B cell (primary cell): Measurements from ENCODE around the gene SAPCD2. TPM values are rescaled to one million over a fixed set of nuclear protein-coding genes. Genes with fewer than 3 reads are reported as not detected.
A peak's percentile ranks its signal among the peaks of the same experiment; 100 is the strongest.

Experiments used
- ATAC-seq: fragments of 200-7000 bp; cut with Tn5 transposase; one replicate; pipeline ENCODE4 v1.10.0; 2021; ENCODE audit warnings: low read depth, mild to moderate bottlenecking, moderate number of reproducible peaks, moderate library complexity
- CTCF ChIA-PET: fragments of 350-600 bp; sonication (Branson Sonifier 250); formaldehyde crosslinking; loops from one replicate; lab custom pipeline; 2021; ENCODE audit warnings: antibody characterized with exemption, inconsistent platforms; lab: Charles Lee
- POLR2A ChIA-PET: fragments of 350-600 bp; sonication (Branson Sonifier 250); formaldehyde crosslinking; loops from one replicate; lab custom pipeline; 2021; ENCODE audit warnings: antibody characterized with exemption; lab: Charles Lee
- DNase-seq: peaks from one replicate; pipeline ENCODE4 v3.0.0; 2013
- H2AFZ ChIP-seq: 2 replicates; pipeline ENCODE4 v1.6.1; 2012; ENCODE audit warnings: mild to moderate bottlenecking, low read depth, low read length; ENCODE audit not compliant: insufficient read depth, poor library complexity, severe bottlenecking
- H3K27ac ChIP-seq, 2 donors: 1 replicate in 1 of 2; 2 replicates in 1 of 2; pipeline ENCODE4 v1.5.1; 2012 to 2013; ENCODE audit warnings: low read length in 2 of 2, mild to moderate bottlenecking in 2 of 2, moderate library complexity in 1 of 2
- H3K27me3 ChIP-seq, 4 experiments: fragments of 200-600 bp in 1 of 4; sonication (generic) in 1 of 4; replicated peaks in 1 of 4; 1 replicate in 2 of 4; 2 replicates in 2 of 4; pipeline versions ENCODE4 v1.6.1 to v1.7.0; 2013 to 2016; ENCODE audit warnings: low read length in 3 of 4, mild to moderate bottlenecking in 2 of 4, mixed read lengths in 1 of 4, moderate library complexity in 1 of 4; ENCODE audit not compliant: insufficient read depth in 4 of 4, control insufficient read depth in 3 of 4; ENCODE audit errors: control extremely low read depth in 1 of 4
- H3K36me3 ChIP-seq, 2 experiments: replicated peaks in 1 of 2; 1 replicate in 1 of 2; 2 replicates in 1 of 2; pipeline versions ENCODE4 v1.6.1 to v1.7.1; 2013; ENCODE audit warnings: low read length in 1 of 2; ENCODE audit not compliant: insufficient read depth in 2 of 2, control insufficient read depth in 1 of 2; ENCODE audit errors: control extremely low read depth in 1 of 2, extremely low read depth in 1 of 2
- H3K4me1 ChIP-seq, 2 donors: fragments of 200-600 bp in 1 of 2; sonication (generic) in 1 of 2; 1 replicate in 1 of 2; 2 replicates in 1 of 2; pipeline versions ENCODE4 v1.5.1 to v1.6.1; 2013 to 2017; ENCODE audit warnings: low read length in 2 of 2; ENCODE audit not compliant: control insufficient read depth in 2 of 2, insufficient read depth in 2 of 2
- H3K4me2 ChIP-seq: replicated peaks from 2 replicates; pipeline ENCODE3; 2012; ENCODE audit warnings: mild to moderate bottlenecking, low read depth, low read length; ENCODE audit not compliant: poor library complexity, severe bottlenecking
- H3K4me3 ChIP-seq, 5 experiments: fragments of 200-600 bp in 1 of 5; sonication (generic) in 1 of 5; 1 replicate in 3 of 5; 2 replicates in 2 of 5; pipeline versions ENCODE4 v1.5.1 to v1.7.0; 2011 to 2016; ENCODE audit warnings: low read length in 4 of 5, mild to moderate bottlenecking in 4 of 5, low read depth in 2 of 5, control low read depth in 1 of 5, moderate library complexity in 1 of 5; ENCODE audit not compliant: insufficient read depth in 1 of 5; ENCODE audit errors: control extremely low read depth in 1 of 5, extremely low read depth in 1 of 5
- H3K79me2 ChIP-seq: fragments of 200-600 bp; sonication (generic); one replicate; pipeline ENCODE4 v1.6.0; 2016; ENCODE audit warnings: low read length; ENCODE audit not compliant: control insufficient read depth, insufficient read depth
- H3K9ac ChIP-seq: fragments of 200-600 bp; sonication (generic); 2 replicates; pipeline ENCODE4 v1.6.1; 2017; ENCODE audit warnings: mild to moderate bottlenecking, low read length, moderate library complexity
- H3K9me3 ChIP-seq, 3 donors: one replicate each; pipeline versions ENCODE4 v1.6.1 to v1.7.1; 2013; ENCODE audit warnings: low read length in 2 of 3; ENCODE audit not compliant: control insufficient read depth in 2 of 3, insufficient read depth in 1 of 3; ENCODE audit errors: control extremely low read depth in 1 of 3
- H4K20me1 ChIP-seq: 2 replicates; pipeline ENCODE4 v1.6.0; 2012; ENCODE audit warnings: mild to moderate bottlenecking, low read length; ENCODE audit not compliant: insufficient read depth, control insufficient read depth, poor library complexity, severe bottlenecking
- H3K27ac Mint-ChIP-seq: one replicate; pipeline ENCODE4 v1.8.0; 2021; ENCODE audit warnings: mixed read lengths
- H3K27me3 Mint-ChIP-seq: one replicate; pipeline ENCODE4 v1.8.0; 2021; ENCODE audit warnings: mixed read lengths
- H3K4me1 Mint-ChIP-seq: one replicate; pipeline ENCODE4 v1.8.0; 2021; ENCODE audit warnings: mixed read lengths
- H3K4me3 Mint-ChIP-seq: one replicate; pipeline ENCODE4 v1.8.0; 2021; ENCODE audit warnings: mixed read lengths
- H3K9me3 Mint-ChIP-seq: one replicate; pipeline ENCODE4 v1.8.0; 2022; ENCODE audit warnings: mixed read lengths; ENCODE audit not compliant: insufficient read depth
- EZH2 ChIP-seq: IDR thresholded peaks from 2 replicates; pipeline ENCODE4 v1.6.1; 2012; ENCODE audit warnings: borderline replicate concordance, low read depth, mild to moderate bottlenecking, moderate library complexity, low read length; ENCODE audit not compliant: insufficient read depth, poor library complexity, severe bottlenecking
- WGBS: methylation state at CpG from one replicate; pipeline ENCODE4 v1.1.5; 2013; ENCODE audit warnings: missing lambda C conversion rate; ENCODE audit not compliant: insufficient coverage; 5-methylcytosine and 5-hydroxymethylcytosine counted together
- intact Hi-C: fragments of 100-400 bp; cut with micrococcal nuclease; formaldehyde crosslinking; loops from one replicate; pipeline ENCODE4 v1.10.0; 2022
- polyA plus RNA-seq: library from polyadenylated mRNA; depleted of rRNA; stranded (reverse); fragments of >200 nt; gene quantifications from 2 replicates; pipeline ENCODE4 v1.2.3, GENCODE V29; 2012
- total RNA-seq, 2 donors: library from RNA; stranded (reverse); fragments of 120-200 nt in 1 of 2; gene quantifications; 1 replicate in 1 of 2; 2 replicates in 1 of 2; pipeline versions ENCODE4 v1.2.3 to v1.2.4, GENCODE V29; 2013 to 2022
- TF ChIP-seq, protein P1 (sequence below): fragments of 200-600 bp; IDR thresholded peaks from one replicate; pipeline ENCODE4 v1.8.0; 2022; ENCODE audit warnings: antibody characterized with exemption, mild to moderate bottlenecking

SAPCD2 gene
- total and polyA plus RNA-seq, 2 donors (not counting 1 experiment from before 2014, with no cell fraction given), result 0.39 to 0.69 TPM

DNA sequence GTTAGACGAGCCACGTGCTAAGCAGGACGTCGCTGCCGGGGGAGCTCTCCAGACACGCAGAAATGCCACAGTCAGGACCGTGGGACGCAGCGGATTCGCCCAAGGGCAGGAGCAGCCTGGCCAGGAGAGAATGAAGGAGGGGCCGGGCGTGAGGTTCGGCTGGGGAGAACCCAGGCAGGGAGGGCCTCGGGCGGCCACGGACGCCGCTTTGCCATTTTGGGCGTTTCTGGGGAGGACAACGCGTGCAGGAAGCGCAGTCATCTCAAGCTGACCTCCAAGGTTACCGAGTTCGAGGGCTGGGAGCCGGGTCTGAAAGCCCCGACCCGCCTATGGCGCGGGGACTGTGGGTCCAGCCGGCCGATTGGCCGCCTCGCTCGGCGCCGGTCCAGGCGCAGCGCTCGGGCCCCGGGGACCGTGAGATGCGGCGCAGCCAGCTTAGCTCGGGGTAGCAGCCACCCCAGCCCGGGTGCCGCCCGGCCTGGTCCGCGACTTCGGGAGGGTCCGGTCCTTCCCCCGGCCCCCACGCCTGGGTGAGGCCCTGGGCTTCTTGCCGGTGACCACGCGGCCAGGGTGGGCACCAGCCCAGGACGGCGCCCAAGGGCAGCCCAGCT, 15.7 kb upstream of the SAPCD2 start:
- Histone ChIP-seq H3K4me2 (peak overlapping the region; percentile 96), H3K27ac (peak overlapping the region; percentile 88 to 97), H2AFZ (peak overlapping the region; percentile 76), H3K4me1 (peaks cover 18 to 41% of the 10 kb centered on the region in 2 donors), H3K79me2 (peaks cover 24% of the 10 kb centered on the region), H3K36me3 (peaks cover 0 to 20% of the 10 kb centered on the region in 2 experiments), H3K4me3 (peak overlapping the region; percentile 26 to 74 (median 71)), H3K9me3 (no peaks in the 10 kb centered on the region), H3K27me3 (no peaks in the 10 kb centered on the region), H4K20me1 (no peaks in the 10 kb centered on the region), H3K9ac (peak overlapping the region; percentile 96)
- Mint-ChIP-seq H3K27ac (peak overlapping the region; percentile 98), H3K4me3 (peak overlapping the region; percentile 97), H3K27me3 (no peaks in the 10 kb centered on the region), H3K9me3 (no peaks in the 10 kb centered on the region), H3K4me1 (peaks cover 40% of the 10 kb centered on the region)
- no peak for TF ChIP-seq EZH2
- TF ChIP-seq, protein P1, sequence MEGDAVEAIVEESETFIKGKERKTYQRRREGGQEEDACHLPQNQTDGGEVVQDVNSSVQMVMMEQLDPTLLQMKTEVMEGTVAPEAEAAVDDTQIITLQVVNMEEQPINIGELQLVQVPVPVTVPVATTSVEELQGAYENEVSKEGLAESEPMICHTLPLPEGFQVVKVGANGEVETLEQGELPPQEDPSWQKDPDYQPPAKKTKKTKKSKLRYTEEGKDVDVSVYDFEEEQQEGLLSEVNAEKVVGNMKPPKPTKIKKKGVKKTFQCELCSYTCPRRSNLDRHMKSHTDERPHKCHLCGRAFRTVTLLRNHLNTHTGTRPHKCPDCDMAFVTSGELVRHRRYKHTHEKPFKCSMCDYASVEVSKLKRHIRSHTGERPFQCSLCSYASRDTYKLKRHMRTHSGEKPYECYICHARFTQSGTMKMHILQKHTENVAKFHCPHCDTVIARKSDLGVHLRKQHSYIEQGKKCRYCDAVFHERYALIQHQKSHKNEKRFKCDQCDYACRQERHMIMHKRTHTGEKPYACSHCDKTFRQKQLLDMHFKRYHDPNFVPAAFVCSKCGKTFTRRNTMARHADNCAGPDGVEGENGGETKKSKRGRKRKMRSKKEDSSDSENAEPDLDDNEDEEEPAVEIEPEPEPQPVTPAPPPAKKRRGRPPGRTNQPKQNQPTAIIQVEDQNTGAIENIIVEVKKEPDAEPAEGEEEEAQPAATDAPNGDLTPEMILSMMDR, result no peak
- DNase-seq (no peak), ATAC-seq (peak; percentile 0)
- ChIA-PET POLR2A (interaction anchor here (0.6 to 2.8 kb wide), 15 partner anchors 9 to 376 kb away, joined by 3 to 19 read pairs (median 5); partner anchors contain the start of genes NELFB, SAPCD2, SSNA1 and UAP1L1), CTCF (interaction anchor here (0.7 to 2.8 kb wide), 11 partner anchors 10 to 295 kb away, joined by 3 to 19 read pairs (median 9); partner anchors contain the start of genes NPDC1, RNF224, SAPCD2 and TMEM141)
- under 1% methylated on average over 58 of the region's 58 CpGs for WGBS
- intact Hi-C loops, result loop anchor here (1.0 to 5.0 kb wide), 6 partner anchors 9 to 603 kb away; partner anchors contain the start of genes DPP7, SAPCD2, SEC16A and TMEM141

DNA sequence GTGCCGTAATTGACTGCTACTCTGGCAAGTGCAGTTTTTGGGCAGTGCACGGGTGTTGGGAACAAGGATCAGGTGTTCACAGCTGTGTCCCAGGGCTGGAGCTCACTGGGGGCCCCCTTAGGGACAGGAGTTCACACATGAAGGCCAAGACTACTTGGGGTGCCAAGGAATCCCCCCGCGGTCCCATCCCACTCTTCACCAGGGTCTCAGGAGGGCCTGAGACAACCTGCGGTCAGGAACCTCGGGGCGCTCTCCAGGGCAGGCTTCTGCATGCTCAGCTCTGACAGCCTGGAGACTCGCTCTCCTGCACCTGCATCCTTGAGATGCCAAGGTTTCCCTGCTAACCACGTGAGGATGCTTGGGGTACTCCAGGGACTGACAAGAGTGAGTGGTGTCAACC, 14.2 kb upstream of the SAPCD2 start:
- Mint-ChIP-seq H3K4me3 (no peak overlapping the region), H3K9me3 (no peaks in the 10 kb centered on the region), H3K4me1 (peaks cover 44% of the 10 kb centered on the region), H3K27ac (peak overlapping the region; percentile 32), H3K27me3 (no peaks in the 10 kb centered on the region)
- H3K27ac ChIP-seq, result no peak overlapping the region
- H3K27me3 ChIP-seq, result no peaks in the 10 kb centered on the region
- no peak overlapping the region for H3K4me3 ChIP-seq
- ChIA-PET POLR2A (interaction anchor here (0.7 to 2.8 kb wide), 3 partner anchors 15 to 466 kb away, joined by 6 to 19 read pairs (median 8); partner anchors contain the start of gene SAPCD2), CTCF (interaction anchor here (0.6 to 2.7 kb wide), 8 partner anchors 8 to 152 kb away, joined by 3 to 19 read pairs (median 4); partner anchors contain the start of genes SAPCD2 and UAP1L1)
- 88% methylated on average over 7 of the region's 9 CpGs for WGBS
- H3K9me3 ChIP-seq, result no peaks in the 10 kb centered on the region
- H3K36me3 ChIP-seq, result peaks cover 0 to 28% of the 10 kb centered on the region in 2 experiments
- H3K9ac ChIP-seq, result no peak overlapping the region
- no peak for TF ChIP-seq EZH2
- TF ChIP-seq, protein P1, result no peak
- DNase-seq (no peak), ATAC-seq (no peak)
- no peak overlapping the region for H2AFZ ChIP-seq
- H3K4me1 ChIP-seq, result peaks cover 18 to 41% of the 10 kb centered on the region in 2 donors
- H3K4me2 ChIP-seq, result no peak overlapping the region
- peaks cover 18% of the 10 kb centered on the region for H3K79me2 ChIP-seq
- intact Hi-C loops, result no loop called here
- H4K20me1 ChIP-seq, result peaks cover 9% of the 10 kb centered on the region
